Panc1 (cell line): ENCODE results near the gene MORC2.

Experiments used
- POLR2AphosphoS5 ChIP-seq: IDR thresholded peaks from 2 replicates; pipeline ENCODE4 v1.6.1; 2012; ENCODE audit warnings: mild to moderate bottlenecking, low read depth, low read length, moderate library complexity
- TCF7L2 ChIP-seq: IDR thresholded peaks from 2 replicates; pipeline ENCODE4 v1.6.1; 2011; ENCODE audit warnings: mild to moderate bottlenecking, low read depth, low read length, inconsistent platforms
- TF ChIP-seq, protein P1 (sequence below): fragments of 450-650 bp; IDR thresholded peaks from 2 replicates; pipeline ENCODE4 v1.5.1; 2017; ENCODE audit warnings: mild to moderate bottlenecking
- TF ChIP-seq, protein P2 (sequence below), 2 experiments: IDR thresholded peaks; 2 replicates each; pipeline ENCODE4 v1.6.1; 2011 to 2012; ENCODE audit warnings: low read depth in 2 of 2, control low read depth in 1 of 2, low read length in 1 of 2, mild to moderate bottlenecking in 1 of 2, moderate library complexity in 1 of 2; ENCODE audit not compliant: insufficient read depth in 1 of 2

DNA sequence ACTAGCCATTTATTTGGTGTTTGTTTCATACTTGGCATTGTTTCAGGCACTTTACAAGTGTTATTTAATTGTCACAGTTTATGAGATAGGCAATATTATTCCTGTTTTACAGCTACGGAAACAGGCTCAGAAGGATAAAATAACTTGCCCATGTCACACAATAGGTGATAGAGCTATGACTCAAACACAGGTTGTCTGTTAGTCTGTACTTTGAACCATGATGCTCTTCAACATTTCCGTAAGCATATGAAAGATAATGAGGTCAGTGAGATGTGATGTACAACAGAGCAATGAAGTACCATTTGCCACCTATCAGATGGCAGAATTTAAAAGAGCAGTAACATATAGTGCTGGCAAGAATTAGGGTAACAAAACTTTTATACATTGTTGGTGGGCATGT is 15.7 kb upstream of the MORC2 start:
- TF ChIP-seq, protein P1, sequence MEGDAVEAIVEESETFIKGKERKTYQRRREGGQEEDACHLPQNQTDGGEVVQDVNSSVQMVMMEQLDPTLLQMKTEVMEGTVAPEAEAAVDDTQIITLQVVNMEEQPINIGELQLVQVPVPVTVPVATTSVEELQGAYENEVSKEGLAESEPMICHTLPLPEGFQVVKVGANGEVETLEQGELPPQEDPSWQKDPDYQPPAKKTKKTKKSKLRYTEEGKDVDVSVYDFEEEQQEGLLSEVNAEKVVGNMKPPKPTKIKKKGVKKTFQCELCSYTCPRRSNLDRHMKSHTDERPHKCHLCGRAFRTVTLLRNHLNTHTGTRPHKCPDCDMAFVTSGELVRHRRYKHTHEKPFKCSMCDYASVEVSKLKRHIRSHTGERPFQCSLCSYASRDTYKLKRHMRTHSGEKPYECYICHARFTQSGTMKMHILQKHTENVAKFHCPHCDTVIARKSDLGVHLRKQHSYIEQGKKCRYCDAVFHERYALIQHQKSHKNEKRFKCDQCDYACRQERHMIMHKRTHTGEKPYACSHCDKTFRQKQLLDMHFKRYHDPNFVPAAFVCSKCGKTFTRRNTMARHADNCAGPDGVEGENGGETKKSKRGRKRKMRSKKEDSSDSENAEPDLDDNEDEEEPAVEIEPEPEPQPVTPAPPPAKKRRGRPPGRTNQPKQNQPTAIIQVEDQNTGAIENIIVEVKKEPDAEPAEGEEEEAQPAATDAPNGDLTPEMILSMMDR: no peak
- TF ChIP-seq, protein P2, sequence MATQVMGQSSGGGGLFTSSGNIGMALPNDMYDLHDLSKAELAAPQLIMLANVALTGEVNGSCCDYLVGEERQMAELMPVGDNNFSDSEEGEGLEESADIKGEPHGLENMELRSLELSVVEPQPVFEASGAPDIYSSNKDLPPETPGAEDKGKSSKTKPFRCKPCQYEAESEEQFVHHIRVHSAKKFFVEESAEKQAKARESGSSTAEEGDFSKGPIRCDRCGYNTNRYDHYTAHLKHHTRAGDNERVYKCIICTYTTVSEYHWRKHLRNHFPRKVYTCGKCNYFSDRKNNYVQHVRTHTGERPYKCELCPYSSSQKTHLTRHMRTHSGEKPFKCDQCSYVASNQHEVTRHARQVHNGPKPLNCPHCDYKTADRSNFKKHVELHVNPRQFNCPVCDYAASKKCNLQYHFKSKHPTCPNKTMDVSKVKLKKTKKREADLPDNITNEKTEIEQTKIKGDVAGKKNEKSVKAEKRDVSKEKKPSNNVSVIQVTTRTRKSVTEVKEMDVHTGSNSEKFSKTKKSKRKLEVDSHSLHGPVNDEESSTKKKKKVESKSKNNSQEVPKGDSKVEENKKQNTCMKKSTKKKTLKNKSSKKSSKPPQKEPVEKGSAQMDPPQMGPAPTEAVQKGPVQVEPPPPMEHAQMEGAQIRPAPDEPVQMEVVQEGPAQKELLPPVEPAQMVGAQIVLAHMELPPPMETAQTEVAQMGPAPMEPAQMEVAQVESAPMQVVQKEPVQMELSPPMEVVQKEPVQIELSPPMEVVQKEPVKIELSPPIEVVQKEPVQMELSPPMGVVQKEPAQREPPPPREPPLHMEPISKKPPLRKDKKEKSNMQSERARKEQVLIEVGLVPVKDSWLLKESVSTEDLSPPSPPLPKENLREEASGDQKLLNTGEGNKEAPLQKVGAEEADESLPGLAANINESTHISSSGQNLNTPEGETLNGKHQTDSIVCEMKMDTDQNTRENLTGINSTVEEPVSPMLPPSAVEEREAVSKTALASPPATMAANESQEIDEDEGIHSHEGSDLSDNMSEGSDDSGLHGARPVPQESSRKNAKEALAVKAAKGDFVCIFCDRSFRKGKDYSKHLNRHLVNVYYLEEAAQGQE (IDR thresholded peaks at IDR 0.05; ENCODE audit: insufficient read depth in 1 of 2, low read depth in 2 of 2, low read length in 1 of 2): no peak
- TF ChIP-seq POLR2AphosphoS5 (no peak), TCF7L2 (no peak)
